ENCODE measurements around the gene FAM114A1. TPM values are rescaled to one million over a fixed set of nuclear protein-coding genes. Genes with fewer than 3 reads are reported as not detected.
"Not testable (repeated sequence)": the region's sequence is repeated elsewhere in the genome, so short reads cannot be mapped to it uniquely, and the experiment has no call there.

Gene FAM114A1
- total RNA-seq, 3 donors from 2014 or later, result 59.1 to 94.7 (median 62.5) TPM

GRCh38 chr4:38987491-38987890 lies 119.9 kb downstream of the FAM114A1 start:
- intact Hi-C loops (cut with DNase I, micrococcal nuclease), result no loop called here

GRCh38 chr4:38988353-38988752 lies 120.7 kb downstream of the FAM114A1 start:
- DNase-seq; intact Hi-C loops (cut with DNase I, micrococcal nuclease); ATAC-seq; H3K9me3 ChIP-seq; H3K4me3 ChIP-seq; H3K4me1 ChIP-seq (ENCODE audit: low read depth); H3K36me3 ChIP-seq (ENCODE audit: low read depth): not testable (repeated sequence)

More at GRCh38 chr4:38987491-38987890, 119.9 kb downstream of the FAM114A1 start:
- H3K4me3 ChIP-seq, result no peak overlapping the region
- H3K9me3 ChIP-seq, result no peaks in the 10 kb centered on the region
- DNase-seq (no peak), ATAC-seq (no peak)
- no peaks in the 10 kb centered on the region for H3K4me1 ChIP-seq (ENCODE audit: low read depth)
- H3K36me3 ChIP-seq (ENCODE audit: low read depth), result no peaks in the 10 kb centered on the region
- TF ChIP-seq CTCF (IDR thresholded peaks at IDR 0.05), result no peak

- no peaks in the 10 kb centered on the region for H3K4me1 ChIP-seq (ENCODE audit: low read depth)
- intact Hi-C loops (cut with DNase I, micrococcal nuclease), result no loop called here
- DNase-seq (no peak), ATAC-seq (no peak)
- no peaks in the 10 kb centered on the region for H3K9me3 ChIP-seq
- no peak overlapping the region for H3K4me3 ChIP-seq
- TF ChIP-seq CTCF (IDR thresholded peaks at IDR 0.05), result no peak
- H3K36me3 ChIP-seq (ENCODE audit: low read depth), result no peaks in the 10 kb centered on the region
Observed at GRCh38 chr4:38989487-38989886, 121.9 kb downstream of the FAM114A1 start.

- Histone ChIP-seq H3K36me3 (ENCODE audit: low read depth) (no peaks in the 10 kb centered on the region), H3K4me3 (no peak overlapping the region), H3K9me3 (no peaks in the 10 kb centered on the region), H3K4me1 (ENCODE audit: low read depth) (no peaks in the 10 kb centered on the region)
- DNase-seq, result no peak
- TF ChIP-seq CTCF (IDR thresholded peaks at IDR 0.05), result no peak
- no peak for ATAC-seq
- intact Hi-C loops (cut with DNase I, micrococcal nuclease), result no loop called here
Observed at GRCh38 chr4:38990241-38990640, 122.6 kb downstream of the FAM114A1 start.

GRCh38 chr4:38993683-38994082 lies 126.1 kb downstream of the FAM114A1 start:
- no peak for ATAC-seq
- Histone ChIP-seq H3K9me3 (no peaks in the 10 kb centered on the region), H3K4me1 (ENCODE audit: low read depth) (no peaks in the 10 kb centered on the region), H3K36me3 (ENCODE audit: low read depth) (no peaks in the 10 kb centered on the region), H3K4me3 (no peak overlapping the region)
- intact Hi-C loops (cut with DNase I, micrococcal nuclease), result no loop called here
- no peak for TF ChIP-seq CTCF (IDR thresholded peaks at IDR 0.05)
- no peak for DNase-seq

- Histone ChIP-seq H3K4me1 (ENCODE audit: low read depth) (no peaks in the 10 kb centered on the region), H3K9me3 (no peaks in the 10 kb centered on the region), H3K4me3 (no peak overlapping the region), H3K36me3 (ENCODE audit: low read depth) (no peaks in the 10 kb centered on the region)
- ATAC-seq (no peak), DNase-seq (no peak)
- intact Hi-C loops (cut with DNase I, micrococcal nuclease), result no loop called here
- no peak for TF ChIP-seq CTCF (IDR thresholded peaks at IDR 0.05)
Observed at GRCh38 chr4:38994135-38994534, 126.5 kb downstream of the FAM114A1 start.

Small RNAs within 50 kb of the gene (microRNA-seq; reads per million reads assigned to microRNA genes)
- 893 reads per million, percentile 83 among the genes with 10 or more reads in this experiment for gene MIR574

Other genes with a start within 250 kb of the FAM114A1 start
- gene KLF3, start 203.6 kb upstream of the FAM114A1 start, total RNA-seq, result 100 to 1,000 TPM; 102 to 151 (median 128) TPM
- gene TLR10, start 84.8 kb upstream of the FAM114A1 start, total RNA-seq, result under 1 TPM; 0.17 to 0.46 (median 0.25) TPM
- 1 to 10 TPM; 7.3 to 9.3 (median 7.7) TPM for gene TLR1, start 63.0 kb upstream of the FAM114A1 start, total RNA-seq
- 1 to 10 TPM; 1.3 to 3.6 (median 2.3) TPM for gene TLR6, start 11.0 kb upstream of the FAM114A1 start, total RNA-seq
- gene TMEM156, start 164.6 kb downstream of the FAM114A1 start, total RNA-seq, result 1 to 10 TPM in 1 of 3 donors, under 1 TPM in 2; 0.44 to 1.3 (median 0.94) TPM
- 10 to 100 TPM in 2 of 3 donors, 1 to 10 TPM in 1; 2.5 to 94.8 (median 15.2) TPM for gene KLHL5, start 194.4 kb downstream of the FAM114A1 start, total RNA-seq